PFSK-1 (cell line): Measurements from ENCODE around the gene STX2.

ENCODE experiments used
- FOXP2 ChIP-seq: optimal IDR thresholded peaks from 2 replicates; pipeline ENCODE3; 2011; ENCODE audit warnings: borderline replicate concordance, control low read depth, inconsistent platforms; ENCODE audit not compliant: insufficient read depth; ENCODE audit errors: extremely low read length, extremely low read depth
- POLR2AphosphoS5 ChIP-seq: IDR thresholded peaks from 2 replicates; pipeline ENCODE4 v1.6.1; 2012; ENCODE audit warnings: low read depth, mild to moderate bottlenecking, control low read depth, low read length, moderate library complexity
- SIN3A ChIP-seq: IDR thresholded peaks from 2 replicates; pipeline ENCODE4 v1.6.1; 2012; ENCODE audit warnings: mild to moderate bottlenecking, low read length, moderate library complexity, borderline replicate concordance; ENCODE audit not compliant: insufficient read depth
- TAF1 ChIP-seq: IDR thresholded peaks from 2 replicates; pipeline ENCODE4 v1.6.1; 2012; ENCODE audit warnings: low read length, control low read depth, borderline replicate concordance; ENCODE audit not compliant: insufficient read depth
- TF ChIP-seq, protein P1 (sequence below), 2 experiments: IDR thresholded peaks; 2 replicates each; pipeline versions ENCODE4 v1.6.1 to v1.8.0; 2011 to 2012; ENCODE audit warnings: low read depth in 2 of 2, low read length in 2 of 2, control low read depth in 1 of 2, inconsistent platforms in 1 of 2, mild to moderate bottlenecking in 1 of 2, moderate library complexity in 1 of 2; ENCODE audit not compliant: insufficient read depth in 1 of 2

Gene STX2

DNA sequence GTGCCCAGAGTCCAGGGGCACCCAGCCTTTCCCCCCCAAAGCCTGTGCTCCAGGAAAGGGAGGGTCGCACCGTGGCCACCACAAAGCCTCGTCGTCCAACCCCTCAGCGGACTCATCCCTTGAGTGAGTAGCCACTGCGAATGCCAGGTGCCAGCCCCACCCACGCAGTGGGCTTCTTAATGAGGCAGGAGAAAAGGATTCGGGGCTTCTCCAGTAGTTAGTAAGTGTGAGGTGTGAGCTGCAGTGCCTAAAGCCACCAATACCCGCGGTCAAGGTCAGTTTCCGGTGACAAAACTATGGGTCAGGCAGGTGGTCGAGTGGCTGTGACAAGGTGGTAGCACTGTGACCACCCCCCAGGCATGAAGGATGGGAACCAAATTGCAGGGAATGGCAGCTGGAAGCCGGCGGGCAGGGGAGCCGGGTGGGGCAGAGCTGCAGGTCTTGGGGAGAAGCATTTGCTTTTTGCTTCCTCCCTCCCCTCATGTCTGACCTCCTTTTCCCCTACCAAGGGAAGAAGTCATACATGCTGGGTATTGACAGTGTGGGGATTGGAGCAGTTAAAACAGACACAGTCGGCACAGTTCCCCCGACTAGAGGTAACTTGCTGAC lies 40.8 kb upstream of the STX2 start:
- TF ChIP-seq SIN3A (no peak), FOXP2 (no peak), TAF1 (no peak), POLR2AphosphoS5 (no peak)
- TF ChIP-seq, protein P1, sequence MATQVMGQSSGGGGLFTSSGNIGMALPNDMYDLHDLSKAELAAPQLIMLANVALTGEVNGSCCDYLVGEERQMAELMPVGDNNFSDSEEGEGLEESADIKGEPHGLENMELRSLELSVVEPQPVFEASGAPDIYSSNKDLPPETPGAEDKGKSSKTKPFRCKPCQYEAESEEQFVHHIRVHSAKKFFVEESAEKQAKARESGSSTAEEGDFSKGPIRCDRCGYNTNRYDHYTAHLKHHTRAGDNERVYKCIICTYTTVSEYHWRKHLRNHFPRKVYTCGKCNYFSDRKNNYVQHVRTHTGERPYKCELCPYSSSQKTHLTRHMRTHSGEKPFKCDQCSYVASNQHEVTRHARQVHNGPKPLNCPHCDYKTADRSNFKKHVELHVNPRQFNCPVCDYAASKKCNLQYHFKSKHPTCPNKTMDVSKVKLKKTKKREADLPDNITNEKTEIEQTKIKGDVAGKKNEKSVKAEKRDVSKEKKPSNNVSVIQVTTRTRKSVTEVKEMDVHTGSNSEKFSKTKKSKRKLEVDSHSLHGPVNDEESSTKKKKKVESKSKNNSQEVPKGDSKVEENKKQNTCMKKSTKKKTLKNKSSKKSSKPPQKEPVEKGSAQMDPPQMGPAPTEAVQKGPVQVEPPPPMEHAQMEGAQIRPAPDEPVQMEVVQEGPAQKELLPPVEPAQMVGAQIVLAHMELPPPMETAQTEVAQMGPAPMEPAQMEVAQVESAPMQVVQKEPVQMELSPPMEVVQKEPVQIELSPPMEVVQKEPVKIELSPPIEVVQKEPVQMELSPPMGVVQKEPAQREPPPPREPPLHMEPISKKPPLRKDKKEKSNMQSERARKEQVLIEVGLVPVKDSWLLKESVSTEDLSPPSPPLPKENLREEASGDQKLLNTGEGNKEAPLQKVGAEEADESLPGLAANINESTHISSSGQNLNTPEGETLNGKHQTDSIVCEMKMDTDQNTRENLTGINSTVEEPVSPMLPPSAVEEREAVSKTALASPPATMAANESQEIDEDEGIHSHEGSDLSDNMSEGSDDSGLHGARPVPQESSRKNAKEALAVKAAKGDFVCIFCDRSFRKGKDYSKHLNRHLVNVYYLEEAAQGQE (IDR thresholded peaks at IDR 0.05; ENCODE audit: insufficient read depth in 1 of 2, low read depth in 2 of 2, low read length in 2 of 2), result no peak

DNA sequence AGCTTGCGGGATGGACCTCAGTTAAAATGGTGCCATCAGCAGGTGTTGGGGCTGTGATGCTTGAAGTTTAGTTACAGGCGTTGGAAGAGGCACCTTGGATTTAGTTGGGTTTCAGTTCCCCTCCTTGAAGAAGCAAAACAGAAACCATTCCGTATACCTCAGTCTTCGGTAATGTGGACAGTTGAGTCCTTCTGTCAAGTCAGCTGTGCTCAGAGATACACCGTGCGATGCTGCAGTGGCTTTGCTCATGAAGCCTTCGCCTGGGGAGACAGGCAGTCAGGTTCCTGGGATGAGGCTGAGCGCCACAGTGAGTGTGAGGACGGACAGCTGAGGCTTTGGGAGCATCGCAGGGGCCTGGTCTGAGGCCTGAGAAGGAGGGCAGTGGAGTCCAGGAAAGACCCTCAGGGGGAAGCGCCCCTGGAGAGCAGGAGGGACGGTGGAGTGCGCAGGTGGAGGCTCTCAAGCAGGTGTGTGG lies 40.2 kb upstream of the STX2 start:
- TF ChIP-seq FOXP2 (no peak), TAF1 (no peak), POLR2AphosphoS5 (no peak), SIN3A (no peak)
- TF ChIP-seq, protein P1 (IDR thresholded peaks at IDR 0.05; ENCODE audit: insufficient read depth in 1 of 2, low read depth in 2 of 2, low read length in 2 of 2), result no peak

- no peak for TF ChIP-seq SIN3A
- peak; percentile 81 for TF ChIP-seq POLR2AphosphoS5
Observed at GRCh38 chr12:130878193-130879185, 39.4 kb upstream of the STX2 start.

- no peak for TF ChIP-seq SIN3A
- TF ChIP-seq, protein P1 (IDR thresholded peaks at IDR 0.05; ENCODE audit: insufficient read depth in 1 of 2, low read depth in 2 of 2, low read length in 2 of 2), result no peak
- TF ChIP-seq TAF1, result no peak
- TF ChIP-seq POLR2AphosphoS5, result no peak
- TF ChIP-seq FOXP2, result no peak
Observed at GRCh38 chr12:130877333-130877732, 38.3 kb upstream of the STX2 start.

- TF ChIP-seq POLR2AphosphoS5, result no peak; the same call in 1 of the 2 replicates
- TF ChIP-seq FOXP2, result no peak
- TF ChIP-seq, protein P1 (IDR thresholded peaks at IDR 0.05; ENCODE audit: insufficient read depth in 1 of 2, low read depth in 2 of 2, low read length in 2 of 2), result no peak
- no peak for TF ChIP-seq SIN3A
- TF ChIP-seq TAF1, result no peak
Observed at GRCh38 chr12:130876758-130877157, 37.7 kb upstream of the STX2 start.
